GM19463 (cell line): ENCODE results near the gene SMIM7.
"Not testable (repeated sequence)": the region's sequence is repeated elsewhere in the genome, so short reads cannot be mapped to it uniquely, and the experiment has no call there.

Experiments used
- ATAC-seq: cut with Tn5 transposase; IDR thresholded peaks from one replicate; pipeline ENCODE4 v1.9.1; 2021; ENCODE audit warnings: mild to moderate bottlenecking, moderate library complexity; ENCODE audit not compliant: unreplicated experiment

Gene SMIM7

GRCh38 chr19:16659832-16660708 is at the start of gene SMIM7:
SMIM7 (minus strand) TSS chr19:16660144; CDS start chr19:16660110, 34 bp downstream.
- peak; percentile 95 for ATAC-seq

- no peak for ATAC-seq
Measured at GRCh38 chr19:16703677-16704076, 43.7 kb upstream of the SMIM7 start.

GRCh38 chr19:16702123-16702522 is 42.2 kb upstream of the SMIM7 start:
- no peak for ATAC-seq

GRCh38 chr19:16698914-16699313 is 39.0 kb upstream of the SMIM7 start:
- ATAC-seq = no peak

- ATAC-seq = no peak
Measured at GRCh38 chr19:16688084-16688483, 28.1 kb upstream of the SMIM7 start.

GRCh38 chr19:16684216-16684615 is 24.3 kb upstream of the SMIM7 start:
- ATAC-seq = no peak

- ATAC-seq = no peak
Measured at GRCh38 chr19:16682539-16682938, 22.6 kb upstream of the SMIM7 start.

- no peak for ATAC-seq
Measured at GRCh38 chr19:16679811-16680210, 19.9 kb upstream of the SMIM7 start.

- ATAC-seq = no peak
Measured at GRCh38 chr19:16678498-16678897, 18.6 kb upstream of the SMIM7 start.

GRCh38 chr19:16677055-16677454 is 17.1 kb upstream of the SMIM7 start:
- no peak for ATAC-seq

GRCh38 chr19:16676101-16676798 is 16.3 kb upstream of the SMIM7 start:
- no peak for ATAC-seq

- ATAC-seq = not testable (repeated sequence)
Measured at GRCh38 chr19:16673839-16674238, 13.9 kb upstream of the SMIM7 start.

GRCh38 chr19:16673231-16673630 is 13.3 kb upstream of the SMIM7 start:
- ATAC-seq = no peak

GRCh38 chr19:16671652-16672274 is 11.8 kb upstream of the SMIM7 start:
- no peak for ATAC-seq

- no peak for ATAC-seq
Measured at GRCh38 chr19:16670291-16670690, 10.3 kb upstream of the SMIM7 start.

GRCh38 chr19:16668702-16669101 is 8.8 kb upstream of the SMIM7 start:
- ATAC-seq = not testable (repeated sequence)

GRCh38 chr19:16668176-16668575 is 8.2 kb upstream of the SMIM7 start:
- ATAC-seq = no peak

GRCh38 chr19:16661480-16662034 is 1.6 kb upstream of the SMIM7 start:
- ATAC-seq = no peak

- no peak for ATAC-seq
Measured at GRCh38 chr19:16660763-16661479, 977 bp upstream of the SMIM7 start, which contains the start of gene TMEM38A. TMEM38A (plus strand) TSS chr19:16661139; CDS start chr19:16661218, 79 bp downstream.

GRCh38 chr19:16659464-16659831 is 496 bp downstream of the SMIM7 start:
- no peak for ATAC-seq

GRCh38 chr19:16657384-16657783 is 2.6 kb downstream of the SMIM7 start:
- ATAC-seq = no peak
